PC-9 (cell line): ENCODE results near the gene CDH1. TPM values are rescaled to one million over a fixed set of nuclear protein-coding genes. Genes with fewer than 3 reads are reported as not detected.

Source experiments
- BruUV-seq: library from RNA; stranded (reverse); fragments of 400-500 nt; replicated peaks from 2 replicates; lab custom pipeline; 2021; lab: Mats Ljungman, UMichigan
- CTCF ChIA-PET: fragments of 300-600 bp; sonication (Branson Sonifier 250); formaldehyde crosslinking; loops from one replicate; lab custom pipeline; 2022; ENCODE audit warnings: antibody characterized with exemption; lab: Charles Lee
- POLR2A ChIA-PET: fragments of 300-600 bp; sonication (Branson Sonifier 250); formaldehyde crosslinking; loops from one replicate; lab custom pipeline; 2022; ENCODE audit warnings: antibody characterized with exemption; ENCODE audit not compliant: unreplicated experiment; lab: Charles Lee
- DNase-seq, 2 experiments: peaks; one replicate each; pipeline versions ENCODE4 v3.0.0 to v3.0.0-alpha.2; 2015 to 2022; ENCODE audit warnings: mixed read lengths in 1 of 2
- H2AFZ ChIP-seq: fragments of 200-600 bp; sonication (generic); 2 replicates; pipeline ENCODE4 v1.8.1; 2017; ENCODE audit warnings: antibody characterized with exemption
- H3F3A ChIP-seq: fragments of 200-600 bp; sonication (generic); 2 replicates; pipeline ENCODE4 v1.8.1; 2017; ENCODE audit warnings: antibody characterized with exemption, mild to moderate bottlenecking, low read depth; ENCODE audit not compliant: insufficient read depth
- H3K27ac ChIP-seq: fragments of 200-600 bp; sonication (generic); 2 replicates; pipeline ENCODE4 v1.6.1; 2016; ENCODE audit warnings: mixed run types
- H3K27me3 ChIP-seq: fragments of 200-600 bp; sonication (generic); 2 replicates; pipeline ENCODE4 v1.6.1; 2016; ENCODE audit warnings: low read depth, mixed run types; ENCODE audit not compliant: insufficient read depth
- H3K36me3 ChIP-seq: fragments of 200-600 bp; sonication (generic); 2 replicates; pipeline ENCODE4 v1.6.1; 2016; ENCODE audit warnings: low read depth, mixed run types
- H3K4me1 ChIP-seq: fragments of 200-600 bp; sonication (generic); replicated peaks from 2 replicates; pipeline ENCODE4 v1.6.1; 2016; ENCODE audit warnings: mixed run types; ENCODE audit not compliant: insufficient read depth
- H3K4me2 ChIP-seq: fragments of 200-600 bp; sonication (generic); 2 replicates; pipeline ENCODE4 v1.6.1; 2017; ENCODE audit warnings: mixed run types
- H3K4me3 ChIP-seq: fragments of 200-600 bp; sonication (generic); 2 replicates; pipeline ENCODE4 v1.6.1; 2016; ENCODE audit warnings: mixed run types
- H3K79me2 ChIP-seq: fragments of 200-600 bp; sonication (generic); 2 replicates; pipeline ENCODE4 v1.6.1; 2017; ENCODE audit warnings: low read depth, mixed run types
- H3K9me2 ChIP-seq: fragments of 200-600 bp; sonication (generic); 2 replicates; pipeline ENCODE4 v1.8.1; 2017; ENCODE audit warnings: mild to moderate bottlenecking; ENCODE audit not compliant: insufficient read depth
- H3K9me3 ChIP-seq: fragments of 200-600 bp; sonication (generic); 2 replicates; pipeline ENCODE4 v1.8.1; 2016; ENCODE audit warnings: low read depth; ENCODE audit not compliant: insufficient read depth
- H4K20me1 ChIP-seq: fragments of 200-600 bp; sonication (generic); 2 replicates; pipeline ENCODE4 v1.8.1; 2017; ENCODE audit not compliant: insufficient read depth
- EZH2 ChIP-seq: fragments of 200-600 bp; sonication (generic); IDR thresholded peaks from 2 replicates; pipeline ENCODE4 v1.8.0; 2017; ENCODE audit warnings: antibody characterized with exemption, low read depth
- intact Hi-C: fragments of 100-400 bp; cut with micrococcal nuclease; formaldehyde crosslinking; loops from one replicate; pipeline ENCODE4 v1.10.0; 2022; ENCODE audit not compliant: unreplicated experiment
- total RNA-seq: library from RNA; stranded (reverse); gene quantifications from 2 replicates; pipeline ENCODE4 v1.2.3, GENCODE V29; 2021
- TF ChIP-seq, protein P1 (sequence below): fragments of 200-600 bp; sonication (generic); conservative IDR thresholded peaks from 2 replicates; pipeline ENCODE4 v1.6.1; 2017; ENCODE audit warnings: mixed run types, antibody characterized with exemption, mild to moderate bottlenecking, moderate library complexity

CDH1 gene
- total RNA-seq, 1 experiment from 2014 or later, result 120 TPM

DNA sequence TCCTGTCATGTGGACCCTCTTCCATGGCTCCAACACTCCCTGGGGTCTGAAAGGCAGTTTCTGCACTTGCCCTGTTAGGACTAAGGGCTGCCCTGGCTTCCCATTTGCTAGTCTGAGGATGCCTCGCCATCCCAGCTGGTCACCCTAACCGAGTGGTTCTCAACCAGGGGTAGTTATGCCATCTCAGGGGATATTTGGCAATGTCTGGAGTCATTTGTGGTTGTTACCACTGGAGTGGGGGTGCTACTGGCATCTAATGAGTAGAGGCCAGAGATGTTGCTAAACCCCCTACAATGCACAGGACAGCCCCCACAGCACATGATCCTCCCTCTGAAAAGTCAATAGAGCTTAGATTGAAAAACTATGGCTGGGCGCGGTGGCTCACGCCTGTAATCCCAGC is 26.9 kb upstream of the CDH1 start:
- POLR2A ChIA-PET, result no interaction called here
- Histone ChIP-seq H4K20me1 (no peaks in the 10 kb centered on the region), H3K4me2 (no peak overlapping the region), H2AFZ (no peak overlapping the region), H3K36me3 (no peaks in the 10 kb centered on the region), H3K9me3 (no peaks in the 10 kb centered on the region), H3K9me2 (no peaks in the 10 kb centered on the region), H3K27me3 (no peaks in the 10 kb centered on the region), H3K4me1 (peaks cover 31% of the 10 kb centered on the region), H3F3A (peaks cover 30% of the 10 kb centered on the region), H3K79me2 (no peaks in the 10 kb centered on the region), H3K4me3 (no peak overlapping the region), H3K27ac (no peak overlapping the region)
- no peak for DNase-seq
- intact Hi-C loops, result no loop called here
- TF ChIP-seq, protein P1, sequence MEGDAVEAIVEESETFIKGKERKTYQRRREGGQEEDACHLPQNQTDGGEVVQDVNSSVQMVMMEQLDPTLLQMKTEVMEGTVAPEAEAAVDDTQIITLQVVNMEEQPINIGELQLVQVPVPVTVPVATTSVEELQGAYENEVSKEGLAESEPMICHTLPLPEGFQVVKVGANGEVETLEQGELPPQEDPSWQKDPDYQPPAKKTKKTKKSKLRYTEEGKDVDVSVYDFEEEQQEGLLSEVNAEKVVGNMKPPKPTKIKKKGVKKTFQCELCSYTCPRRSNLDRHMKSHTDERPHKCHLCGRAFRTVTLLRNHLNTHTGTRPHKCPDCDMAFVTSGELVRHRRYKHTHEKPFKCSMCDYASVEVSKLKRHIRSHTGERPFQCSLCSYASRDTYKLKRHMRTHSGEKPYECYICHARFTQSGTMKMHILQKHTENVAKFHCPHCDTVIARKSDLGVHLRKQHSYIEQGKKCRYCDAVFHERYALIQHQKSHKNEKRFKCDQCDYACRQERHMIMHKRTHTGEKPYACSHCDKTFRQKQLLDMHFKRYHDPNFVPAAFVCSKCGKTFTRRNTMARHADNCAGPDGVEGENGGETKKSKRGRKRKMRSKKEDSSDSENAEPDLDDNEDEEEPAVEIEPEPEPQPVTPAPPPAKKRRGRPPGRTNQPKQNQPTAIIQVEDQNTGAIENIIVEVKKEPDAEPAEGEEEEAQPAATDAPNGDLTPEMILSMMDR, result no peak
- no peak for TF ChIP-seq EZH2
- BruUV-seq, result no TSS peak
- CTCF ChIA-PET, result no interaction called here

- Histone ChIP-seq H3K4me1 (peaks cover 25% of the 10 kb centered on the region), H3F3A (peaks cover 23% of the 10 kb centered on the region), H3K36me3 (no peaks in the 10 kb centered on the region), H3K4me2 (no peak overlapping the region), H3K9me2 (no peaks in the 10 kb centered on the region), H3K9me3 (no peaks in the 10 kb centered on the region), H3K27me3 (no peaks in the 10 kb centered on the region), H3K27ac (no peak overlapping the region), H2AFZ (no peak overlapping the region), H4K20me1 (no peaks in the 10 kb centered on the region), H3K4me3 (no peak overlapping the region), H3K79me2 (no peaks in the 10 kb centered on the region)
- ChIA-PET POLR2A (interaction anchor here (0.7 kb wide), 1 partner anchor 26 kb away, joined by 6 read pairs; the partner anchor contains the start of gene CDH1), CTCF (interaction anchor here (0.6 kb wide), 1 partner anchor 19 kb away, joined by 3 read pairs; no protein-coding TSS in a partner anchor)
- no peak for TF ChIP-seq EZH2
- TF ChIP-seq, protein P1, result no peak
- BruUV-seq, result no TSS peak
- DNase-seq, result no peak
- intact Hi-C loops, result no loop called here
Measured at GRCh38 chr16:68711421-68712139, 25.5 kb upstream of the CDH1 start.

GRCh38 chr16:68713361-68713760 is 23.7 kb upstream of the CDH1 start:
- POLR2A ChIA-PET, result no interaction called here
- no TSS peak for BruUV-seq

More at GRCh38 chr16:68713361-68713760, 23.7 kb upstream of the CDH1 start:
- CTCF ChIA-PET, result no interaction called here
- H3K4me1 ChIP-seq, result peaks cover 8% of the 10 kb centered on the region
- no peak overlapping the region for H3K4me2 ChIP-seq
- peaks cover 8% of the 10 kb centered on the region for H3F3A ChIP-seq
- H3K36me3 ChIP-seq, result no peaks in the 10 kb centered on the region
- no peak overlapping the region for H3K27ac ChIP-seq
- no peaks in the 10 kb centered on the region for H3K79me2 ChIP-seq
- H3K4me3 ChIP-seq, result no peak overlapping the region
- intact Hi-C loops, result no loop called here
- H3K9me3 ChIP-seq, result no peaks in the 10 kb centered on the region
- no peaks in the 10 kb centered on the region for H3K27me3 ChIP-seq
- no peaks in the 10 kb centered on the region for H3K9me2 ChIP-seq
- no peak for TF ChIP-seq EZH2
- TF ChIP-seq, protein P1, result no peak
- H2AFZ ChIP-seq, result no peak overlapping the region
- no peaks in the 10 kb centered on the region for H4K20me1 ChIP-seq
- no peak for DNase-seq
